RWPE1 (cell line): ENCODE results near the gene OSBPL6.
"Not testable (repeated sequence)": the region's sequence is repeated elsewhere in the genome, so short reads cannot be mapped to it uniquely, and the experiment has no call there.

ENCODE experiments used
- CTCF ChIA-PET: fragments of 350-600 bp; sonication (Branson Sonifier 250); formaldehyde crosslinking; extraction: SDS; loops from one replicate; lab custom pipeline; 2021; lab: Yijun Ruan, JAX
- POLR2A ChIA-PET: fragments of 400-600 bp; formaldehyde crosslinking; extraction: SDS; loops from one replicate; lab custom pipeline; 2020; ENCODE audit warnings: antibody characterized with exemption; ENCODE audit not compliant: low non-redundant PET; lab: Yijun Ruan, JAX
- DNase-seq: peaks from one replicate; pipeline ENCODE4 v3.0.0; 2012; ENCODE audit warnings: low spot score
- H3K27ac ChIP-seq: fragments of 450-650 bp; 2 replicates; pipeline ENCODE4 v1.5.1; 2017
- CTCF ChIP-seq: fragments of 450-650 bp; conservative IDR thresholded peaks from 2 replicates; pipeline ENCODE4 v1.5.1; 2017; ENCODE audit warnings: low read depth, mild to moderate bottlenecking

Gene OSBPL6

GRCh38 chr2:178193823-178194599, at the start of gene OSBPL6:
Gene OSBPL6, plus strand, starts transcription at chr2:178194512. Its CDS starts 111,673 bp downstream, at chr2:178306185.
- peak within 1 kb of the TSS; percentile 98 for H3K27ac ChIP-seq
- CTCF ChIA-PET, result interaction anchor here (0.7 kb wide), 1 partner anchor 261 kb away, joined by 3 read pairs; no protein-coding TSS in a partner anchor
- POLR2A ChIA-PET, result no interaction called here
- DNase-seq, result peak; percentile 86
- TF ChIP-seq CTCF, result peak; percentile 45

DNA sequence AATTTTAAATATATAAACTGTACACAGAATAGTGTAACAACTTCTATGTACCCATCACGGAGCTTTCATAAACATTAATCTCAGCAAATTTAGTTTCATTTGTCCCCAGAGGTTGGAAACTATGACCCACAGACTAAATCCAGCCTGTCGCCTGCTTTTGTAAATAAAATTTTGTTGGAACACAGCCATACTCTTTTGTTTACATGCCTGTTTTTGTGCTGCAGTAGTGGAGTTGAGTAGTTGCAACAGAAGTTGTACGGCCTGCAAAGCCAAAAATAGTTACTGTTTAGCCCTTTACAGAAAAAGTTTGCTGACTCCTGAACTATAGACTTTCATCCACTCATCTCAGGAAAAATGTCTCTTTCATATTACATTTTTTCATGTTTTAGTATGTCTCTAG, 42.3 kb upstream of the OSBPL6 start:
- no peak for TF ChIP-seq CTCF
- ChIA-PET POLR2A (no interaction called here), CTCF (interaction anchor here (0.9 kb wide), 1 partner anchor 19 kb away, joined by 3 read pairs; no protein-coding TSS in a partner anchor)
- DNase-seq, result no peak
- H3K27ac ChIP-seq, result no peak overlapping the region

DNA sequence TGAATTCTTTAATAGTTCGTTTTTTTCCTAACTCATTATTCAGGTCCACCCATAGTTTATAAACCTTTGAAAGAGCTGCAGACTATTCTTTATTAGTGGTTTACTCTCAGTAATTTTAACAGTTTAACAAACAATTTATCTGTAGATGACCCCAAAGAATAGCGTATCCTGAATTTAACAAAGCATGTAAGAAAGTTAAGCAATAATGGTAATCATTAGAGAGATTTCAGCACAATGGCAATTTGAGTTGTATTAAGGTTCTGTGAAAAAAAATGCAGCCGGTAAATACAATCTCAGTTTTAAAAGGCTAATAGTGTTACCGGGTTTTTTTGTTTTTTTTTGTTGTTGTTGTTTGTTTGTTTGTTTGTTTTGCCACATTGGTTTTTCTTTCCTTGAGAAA, 41.8 kb upstream of the OSBPL6 start:
- ChIA-PET POLR2A (no interaction called here), CTCF (interaction anchor here (0.7 kb wide), 1 partner anchor 1509 kb away, joined by 3 read pairs; no protein-coding TSS in a partner anchor)
- no peak overlapping the region for H3K27ac ChIP-seq
- no peak for TF ChIP-seq CTCF
- DNase-seq, result no peak

- ChIA-PET POLR2A (no interaction called here), CTCF (interaction anchor here (0.7 kb wide), 1 partner anchor 1509 kb away, joined by 3 read pairs; no protein-coding TSS in a partner anchor)
- no peak for DNase-seq
- no peak overlapping the region for H3K27ac ChIP-seq
- no peak for TF ChIP-seq CTCF
These were observed 41.3 kb upstream of the OSBPL6 start for GRCh38 chr2:178152977-178153376.

DNA sequence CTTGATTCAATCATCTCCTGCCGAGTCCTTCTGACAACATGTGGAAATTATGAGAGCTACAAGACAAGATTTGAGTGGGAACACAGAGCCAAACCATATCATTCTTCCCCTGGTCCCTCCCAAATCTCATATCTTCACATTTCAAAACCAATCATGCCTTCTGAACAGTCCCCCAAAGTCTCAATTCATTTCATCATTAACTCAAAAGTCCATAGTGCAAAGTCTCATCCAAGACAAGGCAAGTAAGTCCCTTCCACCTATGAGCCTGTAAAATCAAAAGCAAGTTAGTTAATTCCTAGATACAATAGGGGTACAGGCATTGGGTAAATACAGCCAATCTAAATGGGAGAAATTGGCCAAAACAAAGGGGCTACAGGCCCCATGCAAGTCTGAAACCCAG, 40.4 kb upstream of the OSBPL6 start:
- DNase-seq, POLR2A ChIA-PET, CTCF ChIA-PET, H3K27ac ChIP-seq: not testable (repeated sequence)

DNA sequence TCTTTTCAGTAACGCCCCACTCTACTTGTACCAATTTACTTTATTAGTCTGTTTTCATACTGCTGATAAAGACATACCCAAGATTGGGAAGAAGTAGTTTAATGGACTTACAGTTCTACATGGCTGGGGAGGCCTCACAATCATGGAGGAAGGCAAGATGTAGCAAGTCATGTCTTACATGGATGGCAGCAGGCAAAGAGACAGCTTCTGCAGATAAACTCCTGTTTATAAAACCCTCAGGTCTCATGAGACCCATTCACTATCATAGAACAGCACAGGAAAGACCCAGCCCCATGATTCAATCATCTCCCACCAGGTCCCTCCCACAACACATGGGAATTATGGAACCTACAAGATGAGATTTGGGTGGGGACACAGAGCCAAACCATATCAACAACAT, 38.8 kb upstream of the OSBPL6 start:
- no peak for TF ChIP-seq CTCF
- DNase-seq, result no peak
- ChIA-PET POLR2A (no interaction called here), CTCF (interaction anchor here (0.7 kb wide), 1 partner anchor 39 kb away, joined by 4 read pairs; no protein-coding TSS in a partner anchor)
- H3K27ac ChIP-seq, result no peak overlapping the region

DNA sequence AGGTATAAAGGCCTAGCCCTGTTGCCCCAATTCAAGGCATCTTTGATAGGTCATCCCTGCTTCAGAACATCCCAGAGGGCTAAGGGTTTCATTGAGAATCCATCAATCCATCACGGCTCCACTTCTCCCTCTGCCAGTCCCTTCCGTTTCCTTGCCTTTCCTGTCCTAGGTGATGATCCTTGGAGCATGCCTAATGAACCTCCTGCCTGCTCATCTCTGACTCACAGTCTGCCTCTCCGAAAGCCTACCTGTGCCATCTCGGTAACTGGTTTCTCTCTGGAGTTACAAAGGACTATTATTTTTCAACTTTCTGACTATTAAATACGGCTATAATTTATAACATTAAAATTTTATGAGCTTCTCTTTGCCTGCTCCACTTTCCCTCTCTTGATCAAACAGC, 36.7 kb upstream of the OSBPL6 start:
- ChIA-PET CTCF (no interaction called here), POLR2A (no interaction called here)
- DNase-seq, result no peak
- H3K27ac ChIP-seq, result no peak overlapping the region
- no peak for TF ChIP-seq CTCF
